ENCODE results near the gene BOD1L2. TPM values are rescaled to one million over a fixed set of nuclear protein-coding genes. Genes with fewer than 3 reads are reported as not detected.

The BOD1L2 gene
- total RNA-seq, 1 donor from 2014 or later, result not detected

GRCh38 chr18:57131101-57131500 is 15.8 kb upstream of the BOD1L2 start:
- no peaks in the 10 kb centered on the region for H3K36me3 Mint-ChIP-seq (ENCODE audit: low read depth, unreplicated experiment)
- H3K4me3 Mint-ChIP-seq (ENCODE audit: unreplicated experiment), result no peak overlapping the region
- no peak for TF ChIP-seq CTCF (IDR thresholded peaks at IDR 0.05; ENCODE audit: unreplicated experiment)
- H3K4me1 Mint-ChIP-seq (ENCODE audit: unreplicated experiment), result peaks cover 27% of the 10 kb centered on the region
- H3K9me3 Mint-ChIP-seq (ENCODE audit: unreplicated experiment), result no peaks in the 10 kb centered on the region
- peaks cover 3% of the 10 kb centered on the region for H3K27me3 Mint-ChIP-seq (ENCODE audit: unreplicated experiment)
- no peak overlapping the region for H3K27ac Mint-ChIP-seq (ENCODE audit: unreplicated experiment)
- DNase-seq (ENCODE audit: low spot score), result no peak

DNA sequence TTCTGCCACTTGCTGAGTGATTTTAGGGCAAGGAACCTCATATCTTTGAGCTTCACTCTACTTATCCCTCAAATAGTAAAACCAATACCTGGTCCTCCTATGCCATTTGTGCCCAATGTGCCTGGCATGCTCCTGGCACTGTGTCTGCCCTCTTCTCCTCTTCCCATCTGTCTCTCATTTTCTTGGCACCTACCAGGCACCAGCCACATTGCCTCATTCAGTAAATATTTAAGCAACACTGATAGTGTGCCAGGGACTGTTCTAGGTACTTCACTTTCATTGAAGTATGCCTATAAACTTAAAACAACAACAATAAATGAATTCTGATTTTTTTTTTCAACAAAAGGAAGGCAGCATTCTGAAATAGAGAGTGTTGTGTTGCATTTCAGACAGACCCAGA is 15.1 kb upstream of the BOD1L2 start:
- no peaks in the 10 kb centered on the region for H3K36me3 Mint-ChIP-seq (ENCODE audit: low read depth, unreplicated experiment)
- no peaks in the 10 kb centered on the region for H3K9me3 Mint-ChIP-seq (ENCODE audit: unreplicated experiment)
- H3K27me3 Mint-ChIP-seq (ENCODE audit: unreplicated experiment), result peaks cover 3% of the 10 kb centered on the region
- DNase-seq (ENCODE audit: low spot score), result no peak
- H3K4me1 Mint-ChIP-seq (ENCODE audit: unreplicated experiment), result peaks cover 24% of the 10 kb centered on the region
- no peak overlapping the region for H3K4me3 Mint-ChIP-seq (ENCODE audit: unreplicated experiment)
- no peak for TF ChIP-seq CTCF (IDR thresholded peaks at IDR 0.05; ENCODE audit: unreplicated experiment)
- no peak overlapping the region for H3K27ac Mint-ChIP-seq (ENCODE audit: unreplicated experiment)

GRCh38 chr18:57134618-57135135 is 12.2 kb upstream of the BOD1L2 start:
- Mint-ChIP-seq H3K36me3 (ENCODE audit: low read depth, unreplicated experiment) (no peaks in the 10 kb centered on the region), H3K9me3 (ENCODE audit: unreplicated experiment) (no peaks in the 10 kb centered on the region), H3K27ac (ENCODE audit: unreplicated experiment) (peak overlapping the region; percentile 62), H3K4me3 (ENCODE audit: unreplicated experiment) (no peak overlapping the region), H3K27me3 (ENCODE audit: unreplicated experiment) (peaks cover 5% of the 10 kb centered on the region), H3K4me1 (ENCODE audit: unreplicated experiment) (peaks cover 18% of the 10 kb centered on the region)
- no peak for TF ChIP-seq CTCF (IDR thresholded peaks at IDR 0.05; ENCODE audit: unreplicated experiment)
- no peak for DNase-seq (ENCODE audit: low spot score)

- no peak for DNase-seq (ENCODE audit: low spot score)
- TF ChIP-seq CTCF (IDR thresholded peaks at IDR 0.05; ENCODE audit: unreplicated experiment), result peak; percentile 49
- H3K27me3 Mint-ChIP-seq (ENCODE audit: unreplicated experiment), result peaks cover 5% of the 10 kb centered on the region
- H3K27ac Mint-ChIP-seq (ENCODE audit: unreplicated experiment), result no peak overlapping the region
- H3K4me1 Mint-ChIP-seq (ENCODE audit: unreplicated experiment), result peaks cover 18% of the 10 kb centered on the region
- no peaks in the 10 kb centered on the region for H3K36me3 Mint-ChIP-seq (ENCODE audit: low read depth, unreplicated experiment)
- no peak overlapping the region for H3K4me3 Mint-ChIP-seq (ENCODE audit: unreplicated experiment)
- no peaks in the 10 kb centered on the region for H3K9me3 Mint-ChIP-seq (ENCODE audit: unreplicated experiment)
These were observed 11.2 kb upstream of the BOD1L2 start for GRCh38 chr18:57135699-57136098.

- Mint-ChIP-seq H3K36me3 (ENCODE audit: low read depth, unreplicated experiment) (no peaks in the 10 kb centered on the region), H3K4me3 (ENCODE audit: unreplicated experiment) (no peak overlapping the region), H3K27me3 (ENCODE audit: unreplicated experiment) (peaks cover 6% of the 10 kb centered on the region), H3K4me1 (ENCODE audit: unreplicated experiment) (peaks cover 14% of the 10 kb centered on the region), H3K9me3 (ENCODE audit: unreplicated experiment) (no peaks in the 10 kb centered on the region), H3K27ac (ENCODE audit: unreplicated experiment) (no peak overlapping the region)
- no peak for TF ChIP-seq CTCF (IDR thresholded peaks at IDR 0.05; ENCODE audit: unreplicated experiment)
- no peak for DNase-seq (ENCODE audit: low spot score)
These were observed 9.0 kb upstream of the BOD1L2 start for GRCh38 chr18:57137847-57138246.

Measured in endothelial cell (in vitro differentiated cells).